Activated B cell treated with CpG ODN at 0.5 μM for 24 hours (primary cell): Measurements from ENCODE around the gene IRF5. TPM values are rescaled to one million over a fixed set of nuclear protein-coding genes. Genes with fewer than 3 reads are reported as not detected.

ENCODE experiments used
- ATAC-seq: fragments of 200-7000 bp; cut with Tn5 transposase; one replicate; pipeline ENCODE4 v1.10.0; 2021; ENCODE audit warnings: low read depth, mild to moderate bottlenecking, moderate library complexity
- CTCF ChIA-PET: fragments of 350-600 bp; sonication (Branson Sonifier 250); formaldehyde crosslinking; loops from one replicate; lab custom pipeline; 2021; ENCODE audit warnings: antibody characterized with exemption; lab: Charles Lee
- POLR2A ChIA-PET: fragments of 350-600 bp; sonication (Branson Sonifier 250); formaldehyde crosslinking; loops from one replicate; lab custom pipeline; 2021; ENCODE audit warnings: antibody characterized with exemption; lab: Charles Lee
- DNase-seq: peaks from one replicate; pipeline ENCODE4 v3.0.0; 2022
- H3K27ac Mint-ChIP-seq: one replicate; pipeline ENCODE4 v1.8.0; 2020; ENCODE audit warnings: mixed read lengths
- H3K27me3 Mint-ChIP-seq: one replicate; pipeline ENCODE4 v1.8.0; 2021; ENCODE audit warnings: mixed read lengths
- H3K36me3 Mint-ChIP-seq: one replicate; pipeline ENCODE4 v1.8.0; 2021; ENCODE audit warnings: low read depth, mixed read lengths
- H3K4me1 Mint-ChIP-seq: one replicate; pipeline ENCODE4 v1.8.0; 2021; ENCODE audit warnings: mixed read lengths
- H3K4me3 Mint-ChIP-seq: one replicate; pipeline ENCODE4 v1.8.0; 2020; ENCODE audit warnings: mild to moderate bottlenecking, mixed read lengths
- H3K9me3 Mint-ChIP-seq: one replicate; pipeline ENCODE4 v1.8.0; 2020; ENCODE audit warnings: mixed read lengths
- intact Hi-C: fragments of 100-400 bp; cut with micrococcal nuclease; formaldehyde crosslinking; loops from one replicate; pipeline ENCODE4 v1.15.1; 2024
- total RNA-seq: library from RNA; stranded (reverse); gene quantifications from 2 replicates; pipeline ENCODE4 v1.2.3, GENCODE V29; 2022
- TF ChIP-seq, protein P1 (sequence below): fragments of 200-600 bp; IDR thresholded peaks from one replicate; pipeline ENCODE4 v1.8.0; 2022; ENCODE audit warnings: antibody characterized with exemption, mild to moderate bottlenecking

The IRF5 gene
- total RNA-seq, 1 donor from 2014 or later: 164 TPM

GRCh38 chr7:128954830-128955802 is 17.4 kb downstream of the IRF5 start:
- ATAC-seq: peak; percentile 82
- intact Hi-C loops: loop anchor here (1.0 kb wide), 3 partner anchors 8 to 51 kb away; no protein-coding TSS in a partner anchor
- H3K27ac Mint-ChIP-seq: peak overlapping the region; percentile 93
- POLR2A ChIA-PET: interaction anchor here (0.6 to 5.4 kb wide), 8 partner anchors 8 to 519 kb away, joined by 3 to 80 read pairs (median 5); partner anchors contain the start of gene IRF5
- peak overlapping the region; percentile 61 for H3K4me3 Mint-ChIP-seq
- no peak for DNase-seq
- TF ChIP-seq, protein P1, sequence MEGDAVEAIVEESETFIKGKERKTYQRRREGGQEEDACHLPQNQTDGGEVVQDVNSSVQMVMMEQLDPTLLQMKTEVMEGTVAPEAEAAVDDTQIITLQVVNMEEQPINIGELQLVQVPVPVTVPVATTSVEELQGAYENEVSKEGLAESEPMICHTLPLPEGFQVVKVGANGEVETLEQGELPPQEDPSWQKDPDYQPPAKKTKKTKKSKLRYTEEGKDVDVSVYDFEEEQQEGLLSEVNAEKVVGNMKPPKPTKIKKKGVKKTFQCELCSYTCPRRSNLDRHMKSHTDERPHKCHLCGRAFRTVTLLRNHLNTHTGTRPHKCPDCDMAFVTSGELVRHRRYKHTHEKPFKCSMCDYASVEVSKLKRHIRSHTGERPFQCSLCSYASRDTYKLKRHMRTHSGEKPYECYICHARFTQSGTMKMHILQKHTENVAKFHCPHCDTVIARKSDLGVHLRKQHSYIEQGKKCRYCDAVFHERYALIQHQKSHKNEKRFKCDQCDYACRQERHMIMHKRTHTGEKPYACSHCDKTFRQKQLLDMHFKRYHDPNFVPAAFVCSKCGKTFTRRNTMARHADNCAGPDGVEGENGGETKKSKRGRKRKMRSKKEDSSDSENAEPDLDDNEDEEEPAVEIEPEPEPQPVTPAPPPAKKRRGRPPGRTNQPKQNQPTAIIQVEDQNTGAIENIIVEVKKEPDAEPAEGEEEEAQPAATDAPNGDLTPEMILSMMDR: no peak
- peaks cover 87% of the 10 kb centered on the region for H3K36me3 Mint-ChIP-seq
- H3K27me3 Mint-ChIP-seq: no peaks in the 10 kb centered on the region
- CTCF ChIA-PET: interaction anchor here (1.2 to 2.2 kb wide), 2 partner anchors 15 to 41 kb away, joined by 4 to 15 read pairs; no protein-coding TSS in a partner anchor
- no peaks in the 10 kb centered on the region for H3K9me3 Mint-ChIP-seq
- H3K4me1 Mint-ChIP-seq: peaks cover 51% of the 10 kb centered on the region

DNA sequence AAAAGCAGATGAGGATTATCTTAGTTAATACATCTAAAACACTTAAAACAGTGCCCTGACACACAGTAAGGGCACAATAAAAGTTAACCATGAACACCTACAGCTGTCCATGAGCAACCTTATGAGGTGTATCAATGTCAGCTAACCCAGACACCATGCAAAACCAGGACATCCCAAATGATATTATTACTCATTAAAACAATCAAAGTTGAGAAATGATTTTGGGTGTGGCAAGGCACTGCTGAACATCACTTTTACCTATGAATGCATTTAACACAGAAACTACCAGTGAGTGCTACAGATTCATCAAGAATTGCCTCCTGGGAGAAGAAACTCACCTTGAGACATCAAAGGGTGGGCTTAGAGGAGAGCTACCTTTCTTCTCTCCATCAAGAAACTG is 18.3 kb downstream of the IRF5 start:
- CTCF ChIA-PET: no interaction called here
- no peak overlapping the region for H3K4me3 Mint-ChIP-seq
- intact Hi-C loops: loop anchor here (1.0 kb wide), 3 partner anchors 7 to 52 kb away; no protein-coding TSS in a partner anchor

DNA sequence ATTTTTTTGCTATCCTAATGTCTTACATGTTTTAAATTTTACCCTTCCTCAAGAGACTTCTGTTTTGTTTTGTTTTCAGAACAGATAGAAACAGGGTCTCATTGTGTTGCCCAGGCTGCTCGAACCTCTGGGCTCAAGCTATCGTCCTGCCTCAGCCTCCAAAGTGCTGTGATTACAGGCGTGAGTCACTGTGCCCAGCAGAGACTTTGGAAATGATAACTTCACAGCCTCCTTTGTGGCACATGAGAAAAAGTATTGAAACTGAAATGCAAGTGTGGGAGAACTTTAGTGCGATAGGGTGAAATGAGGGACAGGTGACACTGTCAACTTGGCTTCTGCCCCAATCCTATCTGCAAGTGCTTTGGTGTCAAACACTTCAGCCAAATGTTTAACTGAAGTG is 21.6 kb downstream of the IRF5 start:
- H3K27me3 Mint-ChIP-seq: no peaks in the 10 kb centered on the region
- ATAC-seq (no peak), DNase-seq (no peak)
- no peak overlapping the region for H3K4me3 Mint-ChIP-seq
- ChIA-PET CTCF (no interaction called here), POLR2A (interaction anchor here (3.4 kb wide), 2 partner anchors 11 to 19 kb away, joined by 10 to 19 read pairs; no protein-coding TSS in a partner anchor)
- peaks cover 52% of the 10 kb centered on the region for H3K4me1 Mint-ChIP-seq
- TF ChIP-seq, protein P1: no peak
- no peak overlapping the region for H3K27ac Mint-ChIP-seq
- no peaks in the 10 kb centered on the region for H3K9me3 Mint-ChIP-seq
- intact Hi-C loops: no loop called here
- H3K36me3 Mint-ChIP-seq: peaks cover 64% of the 10 kb centered on the region

More for the DNA sequence above, 18.3 kb downstream of the IRF5 start:
- ATAC-seq (no peak), DNase-seq (no peak)
- TF ChIP-seq, protein P1: no peak
- Mint-ChIP-seq H3K4me1 (peaks cover 53% of the 10 kb centered on the region), H3K27me3 (no peaks in the 10 kb centered on the region), H3K9me3 (no peaks in the 10 kb centered on the region), H3K36me3 (peaks cover 78% of the 10 kb centered on the region), H3K27ac (peak overlapping the region; percentile 93)
- POLR2A ChIA-PET: interaction anchor here (2.6 to 5.4 kb wide), 4 partner anchors 8 to 22 kb away, joined by 10 to 80 read pairs (median 16); no protein-coding TSS in a partner anchor

GRCh38 chr7:128961030-128961659 is 23.4 kb downstream of the IRF5 start:
- no peak for ATAC-seq
- Mint-ChIP-seq H3K27ac (peak overlapping the region; percentile 50), H3K27me3 (no peaks in the 10 kb centered on the region), H3K9me3 (no peaks in the 10 kb centered on the region), H3K36me3 (peaks cover 68% of the 10 kb centered on the region), H3K4me1 (peaks cover 43% of the 10 kb centered on the region), H3K4me3 (no peak overlapping the region)
- intact Hi-C loops: loop anchor here (5.0 kb wide), 1 partner anchor 46 kb away; no protein-coding TSS in a partner anchor
- POLR2A ChIA-PET: interaction anchor here (4.2 kb wide), 1 partner anchor 21 kb away, joined by 57 read pairs; no protein-coding TSS in a partner anchor
- TF ChIP-seq, protein P1: no peak
- CTCF ChIA-PET: no interaction called here
- no peak for DNase-seq
